ENCODE data around the gene POU2AF1. TPM values are rescaled to one million over a fixed set of nuclear protein-coding genes. Genes with fewer than 3 reads are reported as not detected.

Gene POU2AF1
- total and polyA plus RNA-seq, 2 experiments from 2014 or later, result not detected

DNA sequence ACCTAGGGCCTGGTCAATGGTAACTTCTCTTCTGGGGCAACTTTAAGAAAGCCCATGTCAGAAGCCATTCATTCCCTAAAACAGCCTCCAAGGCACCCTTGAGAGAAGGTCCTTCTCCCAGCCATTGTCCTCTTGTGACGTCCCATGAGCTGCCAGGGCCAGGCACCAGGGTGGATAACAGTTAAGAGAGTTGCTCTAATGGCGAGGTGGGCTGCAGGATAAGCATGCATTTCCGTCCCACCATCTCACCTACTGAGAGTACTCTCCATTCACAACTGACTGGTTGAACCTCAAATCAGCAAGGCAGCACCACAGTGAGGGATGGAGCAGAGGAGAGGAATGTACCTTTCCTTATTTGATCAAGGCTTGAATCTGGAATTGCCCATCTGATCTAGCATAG, 14.6 kb downstream of the POU2AF1 start:
- H3K36me3 ChIP-seq (ENCODE audit: insufficient read depth), result no peaks in the 10 kb centered on the region
- no peaks in the 10 kb centered on the region for H3K79me2 ChIP-seq (replicated peaks; ENCODE audit: insufficient read depth)
- no peak overlapping the region for H3K4me2 ChIP-seq
- H3K9me2 ChIP-seq (ENCODE audit: insufficient read depth), result peaks cover 24% of the 10 kb centered on the region; the same call in 1 of the 2 replicates
- H3K36me3 Mint-ChIP-seq (ENCODE audit: low read depth), result no peaks in the 10 kb centered on the region
- no peak overlapping the region for H2AFZ ChIP-seq
- H3K27me3 Mint-ChIP-seq (ENCODE audit: insufficient read depth, low read depth, poor library complexity), result peaks cover 2% of the 10 kb centered on the region
- no peaks in the 10 kb centered on the region for H3K4me1 Mint-ChIP-seq
- H3K27ac Mint-ChIP-seq, result no peak overlapping the region
- H3K4me3 Mint-ChIP-seq, result no peak overlapping the region
- no peak for DNase-seq (ENCODE audit: low spot score)
- no peak for ATAC-seq
- no peak overlapping the region for H3K27ac ChIP-seq (ENCODE audit: low read depth)
- H3K27me3 ChIP-seq (ENCODE audit: insufficient read depth), result no peaks in the 10 kb centered on the region
- TF ChIP-seq EZH2phosphoT487 (IDR thresholded peaks at IDR 0.05; ENCODE audit: unreplicated experiment) (no peak), POLR2AphosphoS5 (IDR thresholded peaks at IDR 0.05; ENCODE audit: low read depth) (no peak), EZH2 (IDR thresholded peaks at IDR 0.05; ENCODE audit: low read depth, unreplicated experiment) (no peak), ZNF114 (CRISPR knock-in tag; IDR thresholded peaks at IDR 0.05) (no peak), STAT1 (IDR thresholded peaks at IDR 0.05; ENCODE audit: unreplicated experiment) (no peak), ZNF331 (CRISPR knock-in tag; IDR thresholded peaks at IDR 0.05; ENCODE audit: low read depth) (no peak), JUNB (IDR thresholded peaks at IDR 0.05; ENCODE audit: unreplicated experiment) (no peak), CREB1 (CRISPR knock-in tag; IDR thresholded peaks at IDR 0.05; ENCODE audit: low read depth) (no peak), NANOG (IDR thresholded peaks at IDR 0.05; ENCODE audit: borderline replicate concordance) (no peak)
- TF ChIP-seq, protein P1, sequence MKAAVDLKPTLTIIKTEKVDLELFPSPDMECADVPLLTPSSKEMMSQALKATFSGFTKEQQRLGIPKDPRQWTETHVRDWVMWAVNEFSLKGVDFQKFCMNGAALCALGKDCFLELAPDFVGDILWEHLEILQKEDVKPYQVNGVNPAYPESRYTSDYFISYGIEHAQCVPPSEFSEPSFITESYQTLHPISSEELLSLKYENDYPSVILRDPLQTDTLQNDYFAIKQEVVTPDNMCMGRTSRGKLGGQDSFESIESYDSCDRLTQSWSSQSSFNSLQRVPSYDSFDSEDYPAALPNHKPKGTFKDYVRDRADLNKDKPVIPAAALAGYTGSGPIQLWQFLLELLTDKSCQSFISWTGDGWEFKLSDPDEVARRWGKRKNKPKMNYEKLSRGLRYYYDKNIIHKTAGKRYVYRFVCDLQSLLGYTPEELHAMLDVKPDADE (IDR thresholded peaks at IDR 0.05), result no peak
- TF ChIP-seq, protein P2, sequence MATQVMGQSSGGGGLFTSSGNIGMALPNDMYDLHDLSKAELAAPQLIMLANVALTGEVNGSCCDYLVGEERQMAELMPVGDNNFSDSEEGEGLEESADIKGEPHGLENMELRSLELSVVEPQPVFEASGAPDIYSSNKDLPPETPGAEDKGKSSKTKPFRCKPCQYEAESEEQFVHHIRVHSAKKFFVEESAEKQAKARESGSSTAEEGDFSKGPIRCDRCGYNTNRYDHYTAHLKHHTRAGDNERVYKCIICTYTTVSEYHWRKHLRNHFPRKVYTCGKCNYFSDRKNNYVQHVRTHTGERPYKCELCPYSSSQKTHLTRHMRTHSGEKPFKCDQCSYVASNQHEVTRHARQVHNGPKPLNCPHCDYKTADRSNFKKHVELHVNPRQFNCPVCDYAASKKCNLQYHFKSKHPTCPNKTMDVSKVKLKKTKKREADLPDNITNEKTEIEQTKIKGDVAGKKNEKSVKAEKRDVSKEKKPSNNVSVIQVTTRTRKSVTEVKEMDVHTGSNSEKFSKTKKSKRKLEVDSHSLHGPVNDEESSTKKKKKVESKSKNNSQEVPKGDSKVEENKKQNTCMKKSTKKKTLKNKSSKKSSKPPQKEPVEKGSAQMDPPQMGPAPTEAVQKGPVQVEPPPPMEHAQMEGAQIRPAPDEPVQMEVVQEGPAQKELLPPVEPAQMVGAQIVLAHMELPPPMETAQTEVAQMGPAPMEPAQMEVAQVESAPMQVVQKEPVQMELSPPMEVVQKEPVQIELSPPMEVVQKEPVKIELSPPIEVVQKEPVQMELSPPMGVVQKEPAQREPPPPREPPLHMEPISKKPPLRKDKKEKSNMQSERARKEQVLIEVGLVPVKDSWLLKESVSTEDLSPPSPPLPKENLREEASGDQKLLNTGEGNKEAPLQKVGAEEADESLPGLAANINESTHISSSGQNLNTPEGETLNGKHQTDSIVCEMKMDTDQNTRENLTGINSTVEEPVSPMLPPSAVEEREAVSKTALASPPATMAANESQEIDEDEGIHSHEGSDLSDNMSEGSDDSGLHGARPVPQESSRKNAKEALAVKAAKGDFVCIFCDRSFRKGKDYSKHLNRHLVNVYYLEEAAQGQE (IDR thresholded peaks at IDR 0.05; ENCODE audit: unreplicated experiment), result no peak
- TF ChIP-seq, protein P3, sequence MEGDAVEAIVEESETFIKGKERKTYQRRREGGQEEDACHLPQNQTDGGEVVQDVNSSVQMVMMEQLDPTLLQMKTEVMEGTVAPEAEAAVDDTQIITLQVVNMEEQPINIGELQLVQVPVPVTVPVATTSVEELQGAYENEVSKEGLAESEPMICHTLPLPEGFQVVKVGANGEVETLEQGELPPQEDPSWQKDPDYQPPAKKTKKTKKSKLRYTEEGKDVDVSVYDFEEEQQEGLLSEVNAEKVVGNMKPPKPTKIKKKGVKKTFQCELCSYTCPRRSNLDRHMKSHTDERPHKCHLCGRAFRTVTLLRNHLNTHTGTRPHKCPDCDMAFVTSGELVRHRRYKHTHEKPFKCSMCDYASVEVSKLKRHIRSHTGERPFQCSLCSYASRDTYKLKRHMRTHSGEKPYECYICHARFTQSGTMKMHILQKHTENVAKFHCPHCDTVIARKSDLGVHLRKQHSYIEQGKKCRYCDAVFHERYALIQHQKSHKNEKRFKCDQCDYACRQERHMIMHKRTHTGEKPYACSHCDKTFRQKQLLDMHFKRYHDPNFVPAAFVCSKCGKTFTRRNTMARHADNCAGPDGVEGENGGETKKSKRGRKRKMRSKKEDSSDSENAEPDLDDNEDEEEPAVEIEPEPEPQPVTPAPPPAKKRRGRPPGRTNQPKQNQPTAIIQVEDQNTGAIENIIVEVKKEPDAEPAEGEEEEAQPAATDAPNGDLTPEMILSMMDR (conservative IDR thresholded peaks at IDR 0.05; ENCODE audit: low read depth in 2 of 2), result no peak
- TF ChIP-seq, protein P4, sequence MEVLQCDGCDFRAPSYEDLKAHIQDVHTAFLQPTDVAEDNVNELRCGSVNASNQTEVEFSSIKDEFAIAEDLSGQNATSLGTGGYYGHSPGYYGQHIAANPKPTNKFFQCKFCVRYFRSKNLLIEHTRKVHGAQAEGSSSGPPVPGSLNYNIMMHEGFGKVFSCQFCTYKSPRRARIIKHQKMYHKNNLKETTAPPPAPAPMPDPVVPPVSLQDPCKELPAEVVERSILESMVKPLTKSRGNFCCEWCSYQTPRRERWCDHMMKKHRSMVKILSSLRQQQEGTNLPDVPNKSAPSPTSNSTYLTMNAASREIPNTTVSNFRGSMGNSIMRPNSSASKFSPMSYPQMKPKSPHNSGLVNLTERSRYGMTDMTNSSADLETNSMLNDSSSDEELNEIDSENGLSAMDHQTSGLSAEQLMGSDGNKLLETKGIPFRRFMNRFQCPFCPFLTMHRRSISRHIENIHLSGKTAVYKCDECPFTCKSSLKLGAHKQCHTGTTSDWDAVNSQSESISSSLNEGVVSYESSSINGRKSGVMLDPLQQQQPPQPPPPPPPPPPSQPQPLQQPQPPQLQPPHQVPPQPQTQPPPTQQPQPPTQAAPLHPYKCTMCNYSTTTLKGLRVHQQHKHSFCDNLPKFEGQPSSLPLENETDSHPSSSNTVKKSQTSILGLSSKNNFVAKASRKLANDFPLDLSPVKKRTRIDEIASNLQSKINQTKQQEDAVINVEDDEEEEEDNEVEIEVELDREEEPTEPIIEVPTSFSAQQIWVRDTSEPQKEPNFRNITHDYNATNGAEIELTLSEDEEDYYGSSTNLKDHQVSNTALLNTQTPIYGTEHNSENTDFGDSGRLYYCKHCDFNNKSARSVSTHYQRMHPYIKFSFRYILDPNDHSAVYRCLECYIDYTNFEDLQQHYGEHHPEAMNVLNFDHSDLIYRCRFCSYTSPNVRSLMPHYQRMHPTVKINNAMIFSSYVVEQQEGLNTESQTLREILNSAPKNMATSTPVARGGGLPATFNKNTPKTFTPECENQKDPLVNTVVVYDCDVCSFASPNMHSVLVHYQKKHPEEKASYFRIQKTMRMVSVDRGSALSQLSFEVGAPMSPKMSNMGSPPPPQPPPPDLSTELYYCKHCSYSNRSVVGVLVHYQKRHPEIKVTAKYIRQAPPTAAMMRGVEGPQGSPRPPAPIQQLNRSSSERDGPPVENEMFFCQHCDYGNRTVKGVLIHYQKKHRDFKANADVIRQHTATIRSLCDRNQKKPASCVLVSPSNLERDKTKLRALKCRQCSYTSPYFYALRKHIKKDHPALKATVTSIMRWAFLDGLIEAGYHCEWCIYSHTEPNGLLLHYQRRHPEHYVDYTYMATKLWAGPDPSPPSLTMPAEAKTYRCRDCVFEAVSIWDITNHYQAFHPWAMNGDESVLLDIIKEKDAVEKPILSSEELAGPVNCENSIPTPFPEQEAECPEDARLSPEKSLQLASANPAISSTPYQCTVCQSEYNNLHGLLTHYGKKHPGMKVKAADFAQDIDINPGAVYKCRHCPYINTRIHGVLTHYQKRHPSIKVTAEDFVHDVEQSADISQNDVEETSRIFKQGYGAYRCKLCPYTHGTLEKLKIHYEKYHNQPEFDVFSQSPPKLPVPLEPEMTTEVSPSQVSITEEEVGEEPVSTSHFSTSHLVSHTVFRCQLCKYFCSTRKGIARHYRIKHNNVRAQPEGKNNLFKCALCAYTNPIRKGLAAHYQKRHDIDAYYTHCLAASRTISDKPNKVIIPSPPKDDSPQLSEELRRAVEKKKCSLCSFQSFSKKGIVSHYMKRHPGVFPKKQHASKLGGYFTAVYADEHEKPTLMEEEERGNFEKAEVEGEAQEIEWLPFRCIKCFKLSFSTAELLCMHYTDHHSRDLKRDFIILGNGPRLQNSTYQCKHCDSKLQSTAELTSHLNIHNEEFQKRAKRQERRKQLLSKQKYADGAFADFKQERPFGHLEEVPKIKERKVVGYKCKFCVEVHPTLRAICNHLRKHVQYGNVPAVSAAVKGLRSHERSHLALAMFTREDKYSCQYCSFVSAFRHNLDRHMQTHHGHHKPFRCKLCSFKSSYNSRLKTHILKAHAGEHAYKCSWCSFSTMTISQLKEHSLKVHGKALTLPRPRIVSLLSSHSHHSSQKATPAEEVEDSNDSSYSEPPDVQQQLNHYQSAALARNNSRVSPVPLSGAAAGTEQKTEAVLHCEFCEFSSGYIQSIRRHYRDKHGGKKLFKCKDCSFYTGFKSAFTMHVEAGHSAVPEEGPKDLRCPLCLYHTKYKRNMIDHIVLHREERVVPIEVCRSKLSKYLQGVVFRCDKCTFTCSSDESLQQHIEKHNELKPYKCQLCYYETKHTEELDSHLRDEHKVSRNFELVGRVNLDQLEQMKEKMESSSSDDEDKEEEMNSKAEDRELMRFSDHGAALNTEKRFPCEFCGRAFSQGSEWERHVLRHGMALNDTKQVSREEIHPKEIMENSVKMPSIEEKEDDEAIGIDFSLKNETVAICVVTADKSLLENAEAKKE (CRISPR knock-in tag; IDR thresholded peaks at IDR 0.05), result no peak
- H3K9me3 Mint-ChIP-seq, result no peaks in the 10 kb centered on the region
- H3F3A ChIP-seq (replicated peaks; ENCODE audit: low read depth), result no peaks in the 10 kb centered on the region
- H3K4me3 ChIP-seq, result no peak overlapping the region
- no peaks in the 10 kb centered on the region for H4K20me1 ChIP-seq (replicated peaks; ENCODE audit: insufficient read depth)
- no peaks in the 10 kb centered on the region for H3K4me1 ChIP-seq (ENCODE audit: insufficient read depth)

Measured in GM23338 (cell line).